HEK293 (cell line): Measurements from ENCODE around the gene SPINK6.

Source experiments
- INSM2 ChIP-seq: fragments of 450-650 bp; formaldehyde crosslinking; IDR thresholded peaks from 2 replicates; pipeline ENCODE4 v1.5.1; 2016; ENCODE audit warnings: missing biosample characterization, missing genetic modification characterization
- KLF1 ChIP-seq: fragments of 450-650 bp; formaldehyde crosslinking; IDR thresholded peaks from 2 replicates; pipeline ENCODE4 v1.5.1; 2016; ENCODE audit warnings: missing biosample characterization, missing genetic modification characterization
- REST ChIP-seq: fragments of 450-650 bp; formaldehyde crosslinking; IDR thresholded peaks from 2 replicates; pipeline ENCODE4 v1.5.1; 2016; ENCODE audit warnings: missing biosample characterization, missing genetic modification characterization
- SCRT1 ChIP-seq: fragments of 450-650 bp; formaldehyde crosslinking; IDR thresholded peaks from 2 replicates; pipeline ENCODE4 v1.5.1; 2016; ENCODE audit warnings: missing biosample characterization, missing genetic modification characterization, borderline replicate concordance
- ZNF24 ChIP-seq: fragments of 450-650 bp; formaldehyde crosslinking; IDR thresholded peaks from 2 replicates; pipeline ENCODE4 v1.5.1; 2016; ENCODE audit warnings: missing biosample characterization, missing genetic modification characterization
- TF ChIP-seq, protein P1 (sequence below): fragments of 450-650 bp; formaldehyde crosslinking; IDR thresholded peaks from 2 replicates; pipeline ENCODE4 v1.5.1; 2016; ENCODE audit warnings: missing biosample characterization, missing genetic modification characterization
- TF ChIP-seq, protein P2 (sequence below): fragments of 450-650 bp; formaldehyde crosslinking; IDR thresholded peaks from 2 replicates; pipeline ENCODE4 v1.5.1; 2016; ENCODE audit warnings: missing biosample characterization, missing genetic modification characterization, low read depth

DNA sequence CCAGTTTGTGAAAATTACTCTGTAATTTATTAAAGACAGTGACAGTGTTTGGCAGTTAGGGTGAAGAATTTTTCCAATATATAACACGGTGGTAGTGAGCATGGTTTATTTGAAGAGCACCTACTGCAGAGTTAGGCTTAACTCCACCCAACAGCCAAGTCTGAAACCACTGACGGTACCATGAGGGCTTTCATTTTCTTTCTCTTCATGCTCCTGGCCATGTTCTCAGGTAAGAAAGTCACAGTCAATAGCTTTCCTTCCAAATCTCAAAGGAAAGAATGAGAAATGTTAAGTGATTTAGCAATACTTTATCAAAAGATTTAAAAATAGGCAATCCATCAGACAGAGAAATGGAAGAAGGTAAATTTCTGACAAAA lies 35.6 kb downstream of the SPINK6 start, which contains the start of gene MARCOL:
- no peak for TF ChIP-seq SCRT1 (tag by site-specific recombination)
- TF ChIP-seq, protein P1, sequence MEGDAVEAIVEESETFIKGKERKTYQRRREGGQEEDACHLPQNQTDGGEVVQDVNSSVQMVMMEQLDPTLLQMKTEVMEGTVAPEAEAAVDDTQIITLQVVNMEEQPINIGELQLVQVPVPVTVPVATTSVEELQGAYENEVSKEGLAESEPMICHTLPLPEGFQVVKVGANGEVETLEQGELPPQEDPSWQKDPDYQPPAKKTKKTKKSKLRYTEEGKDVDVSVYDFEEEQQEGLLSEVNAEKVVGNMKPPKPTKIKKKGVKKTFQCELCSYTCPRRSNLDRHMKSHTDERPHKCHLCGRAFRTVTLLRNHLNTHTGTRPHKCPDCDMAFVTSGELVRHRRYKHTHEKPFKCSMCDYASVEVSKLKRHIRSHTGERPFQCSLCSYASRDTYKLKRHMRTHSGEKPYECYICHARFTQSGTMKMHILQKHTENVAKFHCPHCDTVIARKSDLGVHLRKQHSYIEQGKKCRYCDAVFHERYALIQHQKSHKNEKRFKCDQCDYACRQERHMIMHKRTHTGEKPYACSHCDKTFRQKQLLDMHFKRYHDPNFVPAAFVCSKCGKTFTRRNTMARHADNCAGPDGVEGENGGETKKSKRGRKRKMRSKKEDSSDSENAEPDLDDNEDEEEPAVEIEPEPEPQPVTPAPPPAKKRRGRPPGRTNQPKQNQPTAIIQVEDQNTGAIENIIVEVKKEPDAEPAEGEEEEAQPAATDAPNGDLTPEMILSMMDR (tag by site-specific recombination) = no peak
- no peak for TF ChIP-seq KLF1
- TF ChIP-seq, protein P2, sequence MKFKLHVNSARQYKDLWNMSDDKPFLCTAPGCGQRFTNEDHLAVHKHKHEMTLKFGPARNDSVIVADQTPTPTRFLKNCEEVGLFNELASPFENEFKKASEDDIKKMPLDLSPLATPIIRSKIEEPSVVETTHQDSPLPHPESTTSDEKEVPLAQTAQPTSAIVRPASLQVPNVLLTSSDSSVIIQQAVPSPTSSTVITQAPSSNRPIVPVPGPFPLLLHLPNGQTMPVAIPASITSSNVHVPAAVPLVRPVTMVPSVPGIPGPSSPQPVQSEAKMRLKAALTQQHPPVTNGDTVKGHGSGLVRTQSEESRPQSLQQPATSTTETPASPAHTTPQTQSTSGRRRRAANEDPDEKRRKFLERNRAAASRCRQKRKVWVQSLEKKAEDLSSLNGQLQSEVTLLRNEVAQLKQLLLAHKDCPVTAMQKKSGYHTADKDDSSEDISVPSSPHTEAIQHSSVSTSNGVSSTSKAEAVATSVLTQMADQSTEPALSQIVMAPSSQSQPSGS (tag by site-specific recombination) = no peak
- TF ChIP-seq REST (tag by site-specific recombination) = no peak
- no peak for TF ChIP-seq INSM2
- no peak for TF ChIP-seq ZNF24 (tag by site-specific recombination)
